Stimulated activated CD8-positive, alpha-beta memory T cell treated with anti-CD3 and anti-CD28 coated beads, Interleukin-12 subunit alpha, Interleukin-12 subunit beta, amount 100 ng/mL, for 24 hours (primary cell): Measurements from ENCODE around the gene KRTAP5-8.
"Not testable (repeated sequence)": the region's sequence is repeated elsewhere in the genome, so short reads cannot be mapped to it uniquely, and the experiment has no call there.

Experiments used
- DNase-seq: peaks from one replicate; pipeline ENCODE4 v3.0.0-alpha.2; 2020; ENCODE audit errors: extremely low read depth

The KRTAP5-8 gene

GRCh38 chr11:71507102-71507501 is 30.7 kb upstream of the KRTAP5-8 start:
- DNase-seq, result no peak

- DNase-seq, result no peak
These were observed 19.0 kb upstream of the KRTAP5-8 start for GRCh38 chr11:71518506-71519471.

GRCh38 chr11:71519546-71519945 is 18.3 kb upstream of the KRTAP5-8 start:
- no peak for DNase-seq

GRCh38 chr11:71525188-71525937 is 12.5 kb upstream of the KRTAP5-8 start:
- no peak for DNase-seq

- no peak for DNase-seq
These were observed 11.8 kb upstream of the KRTAP5-8 start for GRCh38 chr11:71525938-71526495.

GRCh38 chr11:71526796-71527575 is 10.8 kb upstream of the KRTAP5-8 start, which contains the start of gene KRTAP5-7:
TSS of gene KRTAP5-7 (plus strand) at chr11:71527267. CDS start at chr11:71527301, 34 bp downstream.
- DNase-seq, result not testable (repeated sequence)

GRCh38 chr11:71527576-71528210 is 10.1 kb upstream of the KRTAP5-8 start:
- no peak for DNase-seq

- DNase-seq, result no peak
These were observed 7.2 kb upstream of the KRTAP5-8 start for GRCh38 chr11:71530602-71531001.

- DNase-seq, result no peak
These were observed 5.7 kb upstream of the KRTAP5-8 start for GRCh38 chr11:71532036-71532610.

- not testable (repeated sequence) for DNase-seq
These were observed 2.9 kb upstream of the KRTAP5-8 start for GRCh38 chr11:71534711-71535608.

GRCh38 chr11:71535825-71536224 is 2.0 kb upstream of the KRTAP5-8 start:
- DNase-seq, result no peak

- DNase-seq, result no peak
These were observed 288 bp upstream of the KRTAP5-8 start for GRCh38 chr11:71537537-71537936.

GRCh38 chr11:71538666-71538990 is 803 bp downstream of the KRTAP5-8 start:
- no peak for DNase-seq

- no peak for DNase-seq
These were observed 1.2 kb downstream of the KRTAP5-8 start for GRCh38 chr11:71539017-71539416.

GRCh38 chr11:71539971-71540370 is 2.1 kb downstream of the KRTAP5-8 start:
- DNase-seq, result not testable (repeated sequence)

- not testable (repeated sequence) for DNase-seq
These were observed 2.9 kb downstream of the KRTAP5-8 start for GRCh38 chr11:71540521-71541304.

- no peak for DNase-seq
These were observed 4.6 kb downstream of the KRTAP5-8 start for GRCh38 chr11:71542382-71542781.

GRCh38 chr11:71542879-71543777 is 5.3 kb downstream of the KRTAP5-8 start:
- no peak for DNase-seq
